Loucy (cell line): ENCODE measurements around the gene DENND4C.
A peak's percentile ranks its signal among the peaks of the same experiment; 100 is the strongest.

Experiments
- H2AFZ ChIP-seq: fragments of 200-600 bp; sonication (generic); 2 replicates; pipeline ENCODE4 v1.6.0; 2016; ENCODE audit warnings: antibody characterized with exemption, mild to moderate bottlenecking, low read length, moderate library complexity
- H3F3A ChIP-seq: fragments of 200-600 bp; 2 replicates; pipeline ENCODE4 v1.6.0; 2016; ENCODE audit warnings: antibody characterized with exemption, low read depth, mild to moderate bottlenecking
- H3K27me3 ChIP-seq: fragments of 200-600 bp; sonication (generic); 2 replicates; pipeline ENCODE4 v1.6.1; 2014; ENCODE audit warnings: low read length, mild to moderate bottlenecking; ENCODE audit not compliant: insufficient read depth, poor library complexity, severe bottlenecking
- H3K36me3 ChIP-seq: fragments of 200-600 bp; sonication (generic); 2 replicates; pipeline ENCODE4 v1.6.1; 2016; ENCODE audit warnings: low read length; ENCODE audit not compliant: insufficient read depth
- H3K4me1 ChIP-seq: fragments of 200-600 bp; sonication (generic); 2 replicates; pipeline ENCODE4 v1.5.1; 2014; ENCODE audit warnings: low read length, mild to moderate bottlenecking; ENCODE audit not compliant: insufficient read depth, poor library complexity, severe bottlenecking
- H3K4me2 ChIP-seq: fragments of 200-600 bp; sonication (generic); 2 replicates; pipeline ENCODE4 v1.6.0; 2014; ENCODE audit warnings: antibody characterized with exemption, low read length, low read depth, mild to moderate bottlenecking; ENCODE audit not compliant: poor library complexity, severe bottlenecking
- H3K4me3 ChIP-seq: fragments of 200-600 bp; sonication (generic); 2 replicates; pipeline ENCODE4 v1.5.1; 2014; ENCODE audit warnings: low read length, mild to moderate bottlenecking, mixed read lengths; ENCODE audit not compliant: poor library complexity, severe bottlenecking
- H3K79me2 ChIP-seq: fragments of 200-600 bp; sonication (generic); 2 replicates; pipeline ENCODE4 v1.6.1; 2014; ENCODE audit warnings: low read length; ENCODE audit not compliant: insufficient read depth
- H3K9ac ChIP-seq: fragments of 200-600 bp; sonication (generic); 2 replicates; pipeline ENCODE4 v1.6.0; 2014; ENCODE audit warnings: mild to moderate bottlenecking, low read depth, low read length, moderate library complexity; ENCODE audit not compliant: poor library complexity, severe bottlenecking
- H3K9me2 ChIP-seq: fragments of 200-600 bp; sonication (generic); replicated peaks from 2 replicates; pipeline ENCODE4 v1.6.1; 2016; ENCODE audit warnings: low read depth, low read length, mixed read lengths
- H3K9me3 ChIP-seq: fragments of 200-600 bp; sonication (generic); 2 replicates; pipeline ENCODE4 v1.6.1; 2014; ENCODE audit warnings: mild to moderate bottlenecking, antibody characterized with exemption, low read length, low read depth; ENCODE audit not compliant: insufficient read depth
- H4K20me1 ChIP-seq: fragments of 200-600 bp; sonication (generic); 2 replicates; pipeline ENCODE4 v1.6.0; 2014; ENCODE audit warnings: antibody characterized with exemption, low read length, mild to moderate bottlenecking; ENCODE audit not compliant: insufficient read depth, poor library complexity, severe bottlenecking
- EZH2phosphoT487 ChIP-seq: fragments of 200-600 bp; IDR thresholded peaks from 2 replicates; pipeline ENCODE4 v1.6.1; 2018; ENCODE audit warnings: antibody characterized with exemption, mild to moderate bottlenecking, moderate library complexity, borderline replicate concordance
- TF ChIP-seq, protein P1 (sequence below): fragments of 200-600 bp; sonication (generic); conservative IDR thresholded peaks from 2 replicates; pipeline ENCODE4 v1.5.1; 2014; ENCODE audit warnings: mild to moderate bottlenecking, antibody characterized with exemption, low read length

DENND4C gene

DNA sequence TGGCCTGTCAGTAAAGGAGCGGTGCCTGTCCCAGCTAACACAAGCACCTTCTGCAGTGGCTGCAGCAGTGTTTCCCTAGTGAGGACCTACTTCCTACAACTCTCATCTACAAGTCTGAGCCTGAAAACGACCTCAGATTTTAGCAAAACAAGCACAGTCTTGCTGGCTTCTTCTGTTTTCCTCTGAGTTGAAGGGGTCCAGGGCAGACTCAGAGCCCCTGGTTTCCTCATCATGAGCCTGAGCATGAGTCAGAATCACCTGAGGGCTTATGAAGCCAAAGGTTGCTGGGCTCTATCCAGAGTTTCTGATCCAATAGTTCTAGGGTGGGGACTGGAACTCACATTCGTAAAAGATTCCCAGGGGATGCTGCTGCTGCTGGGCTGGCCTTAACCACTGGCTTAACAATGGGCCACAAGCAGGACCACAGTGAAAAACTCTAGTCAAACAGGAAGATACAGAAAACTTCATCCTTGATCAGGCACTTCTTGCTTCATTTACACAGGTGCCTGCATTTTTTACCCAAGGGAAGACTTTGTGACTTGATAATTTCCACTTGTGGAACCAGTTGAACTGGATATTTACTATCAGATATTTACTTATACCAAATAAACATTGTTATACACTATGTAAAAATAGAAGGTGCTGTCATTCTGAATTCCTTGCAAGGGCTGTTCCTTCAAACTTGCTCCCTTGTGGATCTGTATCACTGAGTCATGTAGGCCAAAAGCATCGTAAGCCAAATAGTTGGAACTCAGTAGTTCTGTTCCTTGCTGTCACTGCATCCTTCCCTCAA lies 174.0 kb downstream of the DENND4C start:
- Histone ChIP-seq H3K9ac (no peak overlapping the region), H3K27me3 (peaks cover 5% of the 10 kb centered on the region), H3K36me3 (no peaks in the 10 kb centered on the region), H3F3A (no peaks in the 10 kb centered on the region), H3K79me2 (0 out of 2 replicates have a peak, but pooled peaks cover 2% of the 10 kb centered on the region), H3K4me3 (no peak overlapping the region), H3K9me3 (no peaks in the 10 kb centered on the region; the same call in 1 of the 2 replicates), H3K4me1 (peaks cover 6% of the 10 kb centered on the region), H2AFZ (no peak overlapping the region), H3K4me2 (no peak overlapping the region), H3K9me2 (no peaks in the 10 kb centered on the region), H4K20me1 (no peaks in the 10 kb centered on the region)
- TF ChIP-seq, protein P1, sequence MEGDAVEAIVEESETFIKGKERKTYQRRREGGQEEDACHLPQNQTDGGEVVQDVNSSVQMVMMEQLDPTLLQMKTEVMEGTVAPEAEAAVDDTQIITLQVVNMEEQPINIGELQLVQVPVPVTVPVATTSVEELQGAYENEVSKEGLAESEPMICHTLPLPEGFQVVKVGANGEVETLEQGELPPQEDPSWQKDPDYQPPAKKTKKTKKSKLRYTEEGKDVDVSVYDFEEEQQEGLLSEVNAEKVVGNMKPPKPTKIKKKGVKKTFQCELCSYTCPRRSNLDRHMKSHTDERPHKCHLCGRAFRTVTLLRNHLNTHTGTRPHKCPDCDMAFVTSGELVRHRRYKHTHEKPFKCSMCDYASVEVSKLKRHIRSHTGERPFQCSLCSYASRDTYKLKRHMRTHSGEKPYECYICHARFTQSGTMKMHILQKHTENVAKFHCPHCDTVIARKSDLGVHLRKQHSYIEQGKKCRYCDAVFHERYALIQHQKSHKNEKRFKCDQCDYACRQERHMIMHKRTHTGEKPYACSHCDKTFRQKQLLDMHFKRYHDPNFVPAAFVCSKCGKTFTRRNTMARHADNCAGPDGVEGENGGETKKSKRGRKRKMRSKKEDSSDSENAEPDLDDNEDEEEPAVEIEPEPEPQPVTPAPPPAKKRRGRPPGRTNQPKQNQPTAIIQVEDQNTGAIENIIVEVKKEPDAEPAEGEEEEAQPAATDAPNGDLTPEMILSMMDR, result no peak
- TF ChIP-seq EZH2phosphoT487, result no peak

DNA sequence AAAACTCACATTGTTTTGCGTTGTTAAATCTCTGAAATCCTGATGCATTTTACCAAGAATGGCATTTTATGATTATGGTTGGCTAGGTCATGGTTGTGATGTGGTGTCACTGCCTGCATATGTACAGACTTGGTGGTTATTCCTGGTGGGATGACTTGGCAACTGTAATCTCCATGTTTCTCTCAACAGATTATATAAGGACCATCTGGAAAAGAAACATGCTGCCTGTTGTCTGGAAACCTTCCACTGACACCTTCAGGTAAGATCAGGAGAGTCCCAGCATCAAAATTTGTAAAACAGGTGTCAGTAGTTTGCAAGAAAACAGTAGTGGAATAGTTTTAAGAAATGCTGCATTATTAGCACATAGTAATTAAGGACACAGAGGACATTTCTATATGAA lies 175.3 kb downstream of the DENND4C start:
- H3K27me3 ChIP-seq, result peaks cover 5% of the 10 kb centered on the region
- H3K4me1 ChIP-seq, result peaks cover 19% of the 10 kb centered on the region
- no peak overlapping the region for H3K4me3 ChIP-seq
- TF ChIP-seq, protein P1, result no peak
- TF ChIP-seq EZH2phosphoT487, result no peak
- no peaks in the 10 kb centered on the region for H3F3A ChIP-seq
- H3K9me3 ChIP-seq, result no peaks in the 10 kb centered on the region; the same call in 1 of the 2 replicates
- no peaks in the 10 kb centered on the region for H3K9me2 ChIP-seq
- no peaks in the 10 kb centered on the region for H3K36me3 ChIP-seq
- no peaks in the 10 kb centered on the region for H4K20me1 ChIP-seq
- H3K79me2 ChIP-seq, result peaks cover 15% of the 10 kb centered on the region; the same call in 1 of the 2 replicates
- H2AFZ ChIP-seq, result no peak overlapping the region
- H3K4me2 ChIP-seq, result no peak overlapping the region
- no peak overlapping the region for H3K9ac ChIP-seq

DNA sequence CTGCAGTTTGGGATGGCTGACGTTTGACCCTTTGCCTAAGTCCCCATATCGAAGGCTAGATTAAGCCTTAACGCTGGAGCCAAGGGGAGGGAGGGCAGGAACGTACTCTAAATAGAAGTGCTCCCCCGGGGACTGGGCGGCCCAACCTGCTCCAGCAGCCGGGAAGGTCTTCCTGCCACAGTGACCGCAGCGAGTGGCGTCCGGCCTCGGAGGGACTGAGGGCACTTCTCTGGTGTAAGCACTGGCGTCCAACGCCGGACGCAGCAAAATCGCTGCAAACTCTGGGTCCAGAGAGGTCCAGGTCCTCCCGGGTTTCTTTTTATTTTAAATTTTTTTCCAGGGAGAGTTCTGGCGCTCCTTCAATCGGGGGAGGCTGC lies 177.8 kb downstream of the DENND4C start:
- H3K4me2 ChIP-seq, result peak overlapping the region; percentile 15
- H3K79me2 ChIP-seq, result peaks cover 16% of the 10 kb centered on the region; the same call in 1 of the 2 replicates
- TF ChIP-seq, protein P1, result no peak
- no peak for TF ChIP-seq EZH2phosphoT487
- no peaks in the 10 kb centered on the region for H3F3A ChIP-seq
- peak overlapping the region; percentile 99 for H3K4me3 ChIP-seq
- no peak overlapping the region for H3K9ac ChIP-seq
- H2AFZ ChIP-seq, result no peak overlapping the region
- H4K20me1 ChIP-seq, result no peaks in the 10 kb centered on the region
- peaks cover 5% of the 10 kb centered on the region for H3K27me3 ChIP-seq
- no peaks in the 10 kb centered on the region for H3K9me3 ChIP-seq
- H3K36me3 ChIP-seq, result no peaks in the 10 kb centered on the region
- peaks cover 26% of the 10 kb centered on the region for H3K4me1 ChIP-seq
- no peaks in the 10 kb centered on the region for H3K9me2 ChIP-seq
